HG03108 (cell line): ENCODE measurements around the gene TMEM106B.

Experiments used
- ATAC-seq: cut with Tn5 transposase; IDR thresholded peaks from one replicate; pipeline ENCODE4 v1.9.1; 2021; ENCODE audit warnings: moderate library complexity; ENCODE audit not compliant: unreplicated experiment

TMEM106B gene

GRCh38 chr7:12226756-12227155 is 15.7 kb downstream of the TMEM106B start:
- ATAC-seq, result no peak

DNA sequence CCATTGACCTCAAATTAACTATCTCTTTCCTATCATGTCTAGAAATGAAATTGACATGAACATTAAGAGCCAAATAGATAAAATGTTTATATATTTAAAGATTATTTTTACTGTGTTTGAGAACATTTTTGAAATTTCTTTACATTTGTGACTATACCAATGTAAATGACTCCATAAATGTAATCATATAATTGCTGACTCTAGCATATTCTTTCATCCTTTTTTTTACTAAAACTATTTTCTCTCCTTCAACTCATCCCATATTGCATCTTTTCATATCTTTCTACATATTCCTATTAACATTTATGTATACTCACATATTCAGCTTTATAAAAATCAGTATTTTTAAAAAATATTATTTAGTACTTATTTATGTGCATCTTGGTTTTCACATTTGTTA is 16.9 kb downstream of the TMEM106B start:
- ATAC-seq, result no peak

DNA sequence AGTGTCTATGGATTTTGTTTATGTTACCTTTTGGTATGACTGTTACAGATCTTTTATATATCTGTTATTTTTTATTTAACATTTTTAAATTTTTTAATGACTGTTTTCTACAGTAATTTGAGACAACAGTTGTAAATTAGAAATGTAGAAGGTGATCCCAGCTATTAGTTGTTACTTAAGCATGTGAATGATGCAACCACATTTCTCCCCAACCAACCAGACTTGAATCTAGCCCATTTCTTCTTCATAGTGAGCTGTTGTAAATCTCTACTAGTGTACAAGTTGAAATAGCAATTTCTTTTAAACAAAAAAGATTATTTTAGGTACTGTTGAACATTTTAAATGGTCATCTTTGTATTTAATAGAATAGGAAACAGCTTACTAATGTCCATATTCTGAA is 18.0 kb downstream of the TMEM106B start:
- no peak for ATAC-seq

GRCh38 chr7:12231097-12231496 is 20.0 kb downstream of the TMEM106B start:
- ATAC-seq, result no peak

GRCh38 chr7:12233175-12233574 is 22.1 kb downstream of the TMEM106B start:
- ATAC-seq, result peak; percentile 65

DNA sequence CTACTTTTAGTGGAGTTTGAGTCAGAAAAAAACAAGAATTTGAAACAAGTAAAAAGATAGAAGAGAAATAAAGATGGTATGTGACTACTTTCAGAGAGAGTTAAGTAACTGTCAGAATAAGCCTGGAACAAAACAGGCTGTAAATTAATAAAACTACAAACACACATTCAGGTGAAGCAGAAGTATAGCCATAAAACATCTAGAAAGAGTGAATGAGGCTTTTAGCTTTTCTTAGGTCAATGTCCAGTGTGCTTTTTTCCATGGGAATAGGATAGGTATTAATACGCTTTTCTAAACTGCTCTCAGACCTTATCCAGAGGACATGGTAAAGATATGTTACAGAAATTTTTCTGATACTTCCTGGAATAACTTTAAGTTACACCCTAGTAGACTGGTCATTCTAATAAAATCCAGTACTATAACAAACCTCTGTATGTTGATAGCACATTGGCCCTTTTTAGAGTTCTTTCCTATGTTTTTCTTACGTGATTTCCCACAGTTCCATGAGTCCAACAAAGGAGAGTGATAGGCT is 23.3 kb downstream of the TMEM106B start:
- ATAC-seq, result no peak

GRCh38 chr7:12235970-12236369 is 24.9 kb downstream of the TMEM106B start:
- ATAC-seq, result no peak

- ATAC-seq, result no peak
Measured at GRCh38 chr7:12237007-12237406, 25.9 kb downstream of the TMEM106B start.

DNA sequence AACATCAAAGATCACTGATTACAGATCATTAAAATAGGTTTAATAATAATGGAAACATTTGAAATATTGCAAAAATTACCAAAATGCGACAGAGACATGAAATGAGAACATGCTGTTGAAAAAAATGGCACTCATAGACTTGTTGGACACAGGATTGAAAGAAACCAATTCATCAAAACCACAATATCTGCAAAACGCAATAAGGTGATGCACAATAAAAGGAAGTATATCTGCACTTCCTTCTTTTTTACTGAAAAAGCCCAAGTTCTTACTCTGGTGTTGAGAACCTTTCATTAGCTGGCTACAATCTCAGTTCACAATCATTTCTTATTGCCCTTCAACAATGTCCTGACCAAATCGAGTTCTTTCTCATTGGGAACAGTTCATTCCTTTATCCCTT is 28.7 kb downstream of the TMEM106B start:
- ATAC-seq, result no peak

DNA sequence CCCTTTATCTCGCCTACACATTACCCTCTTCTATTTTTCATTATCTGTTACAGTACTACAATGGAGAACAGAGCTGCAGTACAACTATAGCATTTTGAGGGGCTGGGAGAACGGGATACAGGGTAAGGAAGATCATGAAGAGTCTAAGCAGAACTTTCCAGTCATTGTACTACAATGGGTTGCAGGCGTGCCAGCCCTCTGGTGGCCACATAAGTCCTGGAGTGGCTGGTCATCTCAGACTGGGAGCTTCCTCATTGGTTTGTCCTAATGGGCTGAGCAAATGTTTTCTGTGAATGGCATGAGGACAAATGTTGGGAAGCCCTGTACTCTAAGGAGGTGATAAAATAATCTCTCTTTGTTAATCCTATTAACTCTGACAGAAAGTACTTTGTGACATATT is 33.0 kb downstream of the TMEM106B start:
- no peak for ATAC-seq

DNA sequence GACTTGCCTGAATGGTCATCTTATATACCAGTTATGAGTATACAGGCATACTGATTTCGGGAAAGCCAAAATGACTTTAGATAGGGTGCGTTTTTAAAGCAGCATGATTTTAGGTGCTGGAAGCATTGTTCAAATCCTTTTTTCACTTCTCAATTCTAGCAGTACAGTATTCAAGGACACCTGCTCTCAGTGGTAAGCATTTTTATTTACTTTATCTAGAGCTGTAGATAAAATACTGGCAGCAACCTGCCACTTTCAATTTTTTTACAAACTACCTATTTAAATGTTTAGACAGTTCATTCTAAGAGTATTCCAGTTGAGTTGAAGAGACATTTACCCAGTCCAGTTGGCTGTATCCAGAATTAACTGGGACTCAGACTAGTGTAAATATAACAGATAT is 33.6 kb downstream of the TMEM106B start:
- no peak for ATAC-seq

DNA sequence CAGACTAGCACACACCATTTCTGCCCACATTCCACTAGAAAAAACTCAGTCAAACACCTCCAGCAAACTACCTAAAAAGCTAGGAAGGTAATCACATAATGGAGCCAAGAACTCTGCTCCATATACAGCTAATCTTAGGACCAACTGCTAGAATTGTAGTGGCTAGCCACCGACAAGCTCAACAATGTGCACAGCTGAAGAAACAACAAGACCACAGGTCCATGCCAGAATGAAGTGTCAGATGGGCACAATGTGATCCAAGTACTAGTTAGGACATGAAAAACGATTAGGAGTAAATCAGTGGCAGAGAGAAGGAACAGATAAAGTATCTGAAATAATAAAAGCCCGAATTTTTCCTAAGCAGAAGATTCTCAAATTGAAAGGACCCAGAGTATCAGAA is 38.6 kb downstream of the TMEM106B start:
- no peak for ATAC-seq

DNA sequence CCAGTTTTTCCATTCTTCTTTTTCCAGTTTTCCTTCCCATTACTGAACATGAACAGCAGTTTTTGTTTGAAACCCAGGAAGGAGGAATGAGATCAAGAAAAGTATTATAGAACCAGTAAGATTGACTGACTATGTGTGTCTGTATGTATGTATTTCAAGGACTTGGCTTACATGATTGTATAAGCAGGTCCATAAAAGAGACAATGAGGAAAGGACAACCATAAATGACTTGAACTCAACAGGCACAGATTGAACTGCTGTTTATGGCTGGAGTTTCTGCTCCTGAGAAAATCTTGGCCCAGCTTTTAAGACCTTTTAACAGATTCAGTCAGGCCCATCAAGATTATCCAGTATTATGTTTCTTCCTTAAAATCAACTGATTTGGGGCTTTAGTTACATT is 39.1 kb downstream of the TMEM106B start:
- ATAC-seq, result no peak

DNA sequence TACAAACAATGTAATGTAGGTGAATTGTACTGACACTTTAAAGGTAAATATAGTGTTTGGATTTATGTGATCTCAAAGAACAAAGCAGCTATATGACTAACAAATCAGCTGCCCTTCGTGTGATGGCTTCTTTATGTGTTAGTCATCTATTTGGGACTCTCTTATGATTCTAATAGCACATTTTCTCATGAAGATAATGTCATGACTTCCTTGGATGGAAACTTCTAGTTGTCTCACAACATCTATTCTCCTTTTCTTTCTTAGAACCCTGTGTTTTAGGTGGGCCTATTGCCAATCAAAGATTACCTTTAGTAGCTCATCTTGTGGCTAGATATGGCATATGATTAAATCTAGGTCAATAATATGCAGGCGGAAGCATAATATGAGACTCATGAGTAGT is 45.0 kb downstream of the TMEM106B start:
- ATAC-seq, result no peak

- peak; percentile 100 for ATAC-seq
Measured at GRCh38 chr7:12257582-12257981, 46.5 kb downstream of the TMEM106B start.

DNA sequence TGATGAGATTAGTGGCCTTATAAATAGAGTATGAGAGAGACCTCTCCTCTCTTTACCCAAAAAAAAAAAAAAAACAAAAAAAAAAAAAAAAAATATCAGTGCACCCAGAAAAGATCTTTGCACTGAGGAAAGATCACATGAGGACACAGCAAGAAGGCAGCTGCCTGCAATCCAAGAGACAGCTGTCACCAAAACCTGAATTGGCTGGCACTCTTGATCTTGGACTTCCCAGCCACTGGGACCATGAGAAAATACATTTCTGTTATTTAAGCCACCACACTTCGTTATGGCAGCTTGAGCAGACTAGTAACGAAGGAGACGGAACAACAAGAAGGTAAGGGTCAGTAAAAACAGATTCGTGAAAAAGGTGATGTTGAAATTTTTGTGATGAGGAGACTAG is 47.0 kb downstream of the TMEM106B start:
- no peak for ATAC-seq

- no peak for ATAC-seq
Measured at GRCh38 chr7:12267542-12267941, 56.4 kb downstream of the TMEM106B start.

DNA sequence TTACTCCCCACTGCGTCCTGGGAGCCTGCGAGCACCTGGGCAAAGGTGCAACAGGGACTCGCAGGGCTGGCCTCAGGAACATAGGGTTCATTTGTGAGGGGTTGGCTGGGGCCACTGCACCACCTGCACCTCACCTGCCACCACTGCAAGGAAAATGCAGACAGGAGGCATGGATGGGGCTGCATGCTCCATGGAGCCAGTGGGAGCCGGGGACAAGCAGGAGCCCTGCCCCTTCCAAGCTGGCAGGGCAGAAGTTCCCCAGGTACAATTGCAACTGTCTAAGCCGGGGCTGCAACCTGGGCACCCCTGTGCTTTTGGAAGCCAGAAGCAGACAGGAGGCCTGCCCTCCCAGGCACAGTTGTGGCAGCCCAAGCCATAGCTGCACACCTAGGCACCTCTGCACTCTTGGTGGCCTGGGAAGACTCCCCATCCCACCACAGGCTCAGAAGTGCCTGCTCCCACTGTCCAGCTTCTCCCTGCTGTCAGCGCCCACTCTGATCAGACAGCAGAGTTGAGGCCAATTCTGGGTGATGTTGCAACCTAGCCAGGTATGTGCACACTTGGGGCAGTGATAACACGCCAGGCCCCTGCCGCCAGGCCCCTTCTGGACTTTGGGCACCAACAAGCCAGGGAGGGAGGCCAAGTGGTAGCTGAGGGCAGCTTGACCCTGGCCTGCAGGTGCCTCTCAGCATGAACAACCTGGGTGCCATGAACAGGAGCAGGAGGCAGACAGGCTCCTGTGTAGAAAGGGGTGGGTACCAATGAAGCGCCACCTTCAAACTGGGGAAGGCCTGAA is 58.2 kb downstream of the TMEM106B start:
- ATAC-seq, result no peak

- no peak for ATAC-seq
Measured at GRCh38 chr7:12281038-12281437, 69.9 kb downstream of the TMEM106B start.

DNA sequence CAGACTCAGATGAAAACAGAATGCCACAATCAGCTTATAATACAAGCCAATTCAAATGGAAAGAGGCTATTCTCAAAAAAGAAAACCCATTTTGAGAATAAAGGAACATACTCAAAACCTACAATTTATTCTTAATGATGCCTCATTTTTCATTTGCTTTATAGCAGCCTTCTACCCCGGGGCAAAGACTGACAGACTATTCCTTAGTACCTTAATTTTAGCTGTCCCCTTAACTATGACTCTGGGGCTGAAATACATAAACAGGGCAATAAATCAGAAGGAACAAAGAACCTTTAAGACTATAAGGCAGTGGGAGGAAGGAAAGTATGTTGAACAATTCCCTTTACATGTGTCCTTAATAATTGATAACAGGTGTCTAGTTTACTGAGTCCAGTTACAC is 76.8 kb downstream of the TMEM106B start:
- no peak for ATAC-seq

GRCh38 chr7:12289996-12290395 is 78.9 kb downstream of the TMEM106B start:
- ATAC-seq, result no peak

GRCh38 chr7:12290761-12291160 is 79.7 kb downstream of the TMEM106B start:
- no peak for ATAC-seq

GRCh38 chr7:12291870-12292269 is 80.8 kb downstream of the TMEM106B start:
- ATAC-seq, result no peak
